ENCODE results near the gene UBD. TPM values are rescaled to one million over a fixed set of nuclear protein-coding genes. Genes with fewer than 3 reads are reported as not detected.
A peak's percentile ranks its signal among the peaks of the same experiment; 100 is the strongest.

Gene UBD
- polyA plus RNA-seq, 5 donors: 0.68 to 2.8 (median 1.6) TPM

- peak in 1 of 2 donors; percentile 34 for DNase-seq
Observed at GRCh38 chr6:29561606-29562181, 2.2 kb upstream of the UBD start.

DNA sequence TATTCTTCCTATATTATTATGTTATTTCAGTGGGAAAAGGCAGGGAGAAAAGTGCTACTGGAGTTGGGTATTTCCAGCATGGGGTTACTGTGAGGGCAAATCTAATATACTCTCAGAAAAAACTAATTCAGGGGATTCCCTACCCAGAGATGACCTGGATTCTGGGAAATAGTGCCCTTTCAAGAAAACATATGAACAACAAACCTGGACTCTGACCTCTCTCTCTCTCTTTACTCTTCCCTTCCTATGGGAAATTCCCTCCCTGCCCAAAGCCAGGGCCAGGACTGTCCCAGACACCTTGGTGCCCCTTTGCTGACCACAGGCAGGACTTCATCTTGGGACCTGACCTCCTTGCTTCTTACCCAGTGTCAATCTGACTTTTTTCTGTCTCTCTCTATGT, 1.6 kb upstream of the UBD start:
- no peak for DNase-seq

- DNase-seq: no peak
Observed at GRCh38 chr6:29558439-29559079, 973 bp downstream of the UBD start.

DNA sequence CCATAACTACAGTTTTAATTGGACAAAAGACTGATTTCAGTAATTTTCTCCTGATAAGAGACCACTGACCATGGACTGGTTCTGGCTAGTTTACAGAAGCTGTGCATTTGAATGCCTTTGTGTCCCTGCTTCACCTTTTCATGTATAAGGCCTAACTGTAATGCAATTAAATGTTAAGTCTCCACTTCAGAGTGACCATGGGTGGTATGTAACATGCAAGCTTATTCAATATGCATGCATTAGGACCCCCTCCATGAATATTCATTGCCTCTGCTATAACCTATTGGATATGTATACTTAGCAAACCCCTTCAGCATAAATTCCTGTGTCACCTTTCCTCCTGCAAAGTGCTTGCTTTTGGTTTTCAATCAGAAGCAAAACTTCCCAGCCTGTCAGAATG, 2.2 kb downstream of the UBD start:
- no peak for DNase-seq

DNA sequence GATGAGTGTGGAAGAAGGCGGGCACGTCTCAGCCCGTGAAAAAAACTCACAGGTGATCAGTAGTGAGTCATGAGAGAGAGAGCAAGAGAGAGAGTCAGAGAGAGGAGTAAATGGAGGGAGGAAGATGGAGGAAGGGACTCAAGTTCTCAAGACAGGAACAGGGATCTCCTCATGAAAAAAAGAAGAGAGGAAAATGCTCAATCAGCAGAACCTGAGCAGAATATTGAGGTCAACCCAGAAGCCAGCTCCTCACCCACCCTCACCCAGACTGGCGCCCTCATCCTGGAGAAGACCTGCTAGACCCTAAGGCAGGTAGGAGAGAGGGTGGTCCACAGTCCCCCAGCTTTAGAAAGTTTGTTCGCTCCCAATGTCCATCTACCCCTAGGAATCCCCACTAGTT, 4.8 kb downstream of the UBD start:
- no peak for DNase-seq

DNA sequence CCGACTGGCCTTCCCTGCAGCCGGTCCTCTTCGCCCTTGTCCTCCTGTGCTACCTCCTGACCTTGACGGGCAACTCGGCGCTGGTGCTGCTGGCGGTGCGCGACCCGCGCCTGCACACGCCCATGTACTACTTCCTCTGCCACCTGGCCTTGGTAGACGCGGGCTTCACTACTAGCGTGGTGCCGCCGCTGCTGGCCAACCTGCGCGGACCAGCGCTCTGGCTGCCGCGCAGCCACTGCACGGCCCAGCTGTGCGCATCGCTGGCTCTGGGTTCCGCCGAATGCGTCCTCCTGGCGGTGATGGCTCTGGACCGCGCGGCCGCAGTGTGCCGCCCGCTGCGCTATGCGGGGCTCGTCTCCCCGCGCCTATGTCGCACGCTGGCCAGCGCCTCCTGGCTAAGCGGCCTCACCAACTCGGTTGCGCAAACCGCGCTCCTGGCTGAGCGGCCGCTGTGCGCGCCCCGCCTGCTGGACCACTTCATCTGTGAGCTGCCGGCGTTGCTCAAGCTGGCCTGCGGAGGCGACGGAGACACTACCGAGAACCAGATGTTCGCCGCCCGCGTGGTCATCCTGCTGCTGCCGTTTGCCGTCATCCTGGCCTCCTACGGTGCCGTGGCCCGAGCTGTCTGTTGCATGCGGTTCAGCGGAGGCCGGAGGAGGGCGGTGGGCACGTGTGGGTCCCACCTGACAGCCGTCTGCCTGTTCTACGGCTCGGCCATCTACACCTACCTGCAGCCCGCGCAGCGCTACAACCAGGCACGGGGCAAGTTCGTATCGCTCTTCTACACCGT, 6.1 kb downstream of the UBD start:
- peak; percentile 82 to 84 for DNase-seq

DNA sequence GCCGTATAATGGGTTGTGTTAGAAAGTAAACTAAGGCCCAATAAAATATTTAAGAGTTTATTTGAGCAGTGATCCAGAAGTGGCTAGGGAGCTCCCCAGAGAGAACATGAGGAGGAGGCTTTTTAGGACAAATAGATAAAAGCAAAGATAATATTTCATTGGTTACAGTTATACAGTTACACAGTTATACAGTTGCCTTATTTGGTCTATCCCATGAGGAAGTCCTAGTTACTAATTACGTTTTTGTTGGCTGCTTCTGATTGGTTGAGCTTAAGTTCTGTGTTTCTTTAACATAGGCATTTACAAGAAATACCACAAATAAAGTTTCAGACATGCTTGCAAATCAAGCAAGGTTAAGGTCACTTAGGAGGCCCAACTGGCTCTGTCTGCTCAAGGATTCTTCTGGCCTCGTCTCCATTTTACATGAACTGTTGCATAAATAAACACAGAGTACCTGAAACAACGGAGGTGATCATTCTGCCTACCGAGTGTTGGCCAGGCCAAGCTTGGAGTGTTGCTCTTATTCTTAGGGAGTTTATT, 7.0 kb downstream of the UBD start:
- peak; percentile 58 to 71 for DNase-seq

GRCh38 chr6:29547573-29547972, 12.0 kb downstream of the UBD start:
- DNase-seq: no peak

- no peak for DNase-seq
Observed at GRCh38 chr6:29537714-29538403, 21.7 kb downstream of the UBD start.

DNA sequence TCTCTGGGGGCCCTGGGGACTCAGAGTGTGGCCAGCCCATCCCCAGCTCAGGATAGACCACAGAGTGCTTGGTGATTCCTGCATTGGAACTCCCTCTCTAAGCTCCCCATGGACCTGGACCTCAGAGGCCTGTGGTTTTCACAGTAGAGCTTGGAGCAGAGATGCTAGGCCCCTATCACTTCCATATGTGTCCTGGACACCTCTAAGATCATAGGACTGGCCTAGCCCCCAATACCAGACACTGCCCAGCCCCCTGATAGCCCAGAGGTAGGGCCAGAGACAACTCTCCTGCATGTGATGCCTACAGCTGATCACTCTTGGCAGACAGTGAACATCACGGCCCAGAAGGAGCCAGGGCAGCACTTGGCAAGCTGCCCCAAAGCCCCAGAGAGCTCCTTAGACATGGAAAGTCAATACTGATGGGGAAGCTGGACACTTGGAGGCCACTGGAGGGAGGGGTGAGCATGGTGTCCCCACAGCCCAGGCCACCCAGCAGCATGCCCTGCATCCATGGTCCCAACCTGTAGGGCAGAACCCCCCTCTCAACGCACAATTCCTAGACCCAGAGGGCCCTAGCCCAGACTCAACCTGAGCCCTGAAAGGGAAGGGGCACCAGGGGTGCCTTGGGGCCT, 27.1 kb downstream of the UBD start:
- DNase-seq: no peak

GRCh38 chr6:29531668-29532067, 27.9 kb downstream of the UBD start:
- no peak for DNase-seq

GRCh38 chr6:29530671-29531310, 28.7 kb downstream of the UBD start:
- no peak for DNase-seq

DNA sequence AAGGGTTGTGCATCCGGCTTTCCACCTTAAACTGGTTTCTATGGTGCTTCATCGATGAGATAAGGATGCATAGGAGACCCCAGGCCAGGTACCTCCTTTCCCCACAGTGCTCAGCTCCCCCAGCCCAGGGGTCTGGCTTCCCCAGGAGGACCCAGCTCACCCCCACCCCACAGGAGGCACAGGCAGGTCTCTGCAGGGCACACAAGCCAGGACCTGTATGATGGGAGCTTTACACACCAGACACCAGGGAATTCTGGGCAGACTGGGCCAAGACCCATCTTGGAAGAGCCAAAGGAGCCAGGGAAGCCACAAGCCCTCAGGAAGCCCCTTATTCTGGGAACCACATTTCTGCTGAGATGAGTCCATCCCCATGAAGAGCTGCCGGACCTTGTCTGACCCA, 29.6 kb downstream of the UBD start:
- no peak for DNase-seq

DNA sequence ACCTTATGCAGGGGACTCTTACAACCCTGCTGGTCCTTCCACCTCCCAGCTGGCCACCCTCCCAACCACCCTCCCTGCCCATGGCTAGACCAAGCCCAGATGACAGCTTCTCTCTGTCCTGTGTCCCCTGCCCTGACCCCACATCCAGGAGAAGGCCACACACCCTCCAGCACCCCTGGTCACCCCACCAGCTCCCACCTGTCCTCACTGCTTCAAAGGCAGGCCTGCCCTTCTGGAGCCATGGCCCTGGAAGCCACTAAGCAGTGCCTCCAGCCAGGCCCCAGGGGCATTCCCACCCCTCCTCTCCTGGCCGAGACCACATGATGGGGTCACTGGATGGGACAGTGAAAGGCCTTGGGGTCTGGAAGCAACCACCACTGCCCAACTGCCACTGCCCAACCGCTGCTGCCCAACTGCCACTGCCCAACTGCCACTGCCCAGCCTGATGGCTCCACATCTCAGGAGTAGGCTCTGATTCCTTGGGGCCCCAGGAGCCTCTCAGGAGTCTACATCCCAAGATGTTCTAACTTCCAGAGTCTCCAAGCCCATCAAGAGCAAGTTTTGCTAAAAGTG, 30.5 kb downstream of the UBD start:
- DNase-seq: no peak

- DNase-seq: no peak
Observed at GRCh38 chr6:29528300-29528931, 31.1 kb downstream of the UBD start.

GRCh38 chr6:29527564-29527963, 32.0 kb downstream of the UBD start:
- DNase-seq: no peak

GRCh38 chr6:29527126-29527525, 32.4 kb downstream of the UBD start:
- no peak for DNase-seq

DNA sequence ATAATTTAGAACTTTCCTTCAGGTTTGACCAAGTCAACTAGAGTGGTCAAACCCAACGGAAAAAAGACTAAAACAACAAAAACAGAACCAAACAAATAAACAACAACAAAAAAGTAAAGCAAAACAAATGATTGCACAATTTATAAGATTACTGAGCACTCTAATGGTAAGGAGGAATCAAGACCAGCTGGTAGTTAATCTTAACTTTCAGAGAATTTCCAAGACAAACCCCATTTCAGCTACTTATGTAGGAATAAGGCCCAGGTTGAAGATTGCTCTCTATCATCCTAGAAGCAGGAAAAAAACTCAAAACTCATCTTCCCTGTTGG, 34.3 kb downstream of the UBD start:
- DNase-seq: no peak

DNA sequence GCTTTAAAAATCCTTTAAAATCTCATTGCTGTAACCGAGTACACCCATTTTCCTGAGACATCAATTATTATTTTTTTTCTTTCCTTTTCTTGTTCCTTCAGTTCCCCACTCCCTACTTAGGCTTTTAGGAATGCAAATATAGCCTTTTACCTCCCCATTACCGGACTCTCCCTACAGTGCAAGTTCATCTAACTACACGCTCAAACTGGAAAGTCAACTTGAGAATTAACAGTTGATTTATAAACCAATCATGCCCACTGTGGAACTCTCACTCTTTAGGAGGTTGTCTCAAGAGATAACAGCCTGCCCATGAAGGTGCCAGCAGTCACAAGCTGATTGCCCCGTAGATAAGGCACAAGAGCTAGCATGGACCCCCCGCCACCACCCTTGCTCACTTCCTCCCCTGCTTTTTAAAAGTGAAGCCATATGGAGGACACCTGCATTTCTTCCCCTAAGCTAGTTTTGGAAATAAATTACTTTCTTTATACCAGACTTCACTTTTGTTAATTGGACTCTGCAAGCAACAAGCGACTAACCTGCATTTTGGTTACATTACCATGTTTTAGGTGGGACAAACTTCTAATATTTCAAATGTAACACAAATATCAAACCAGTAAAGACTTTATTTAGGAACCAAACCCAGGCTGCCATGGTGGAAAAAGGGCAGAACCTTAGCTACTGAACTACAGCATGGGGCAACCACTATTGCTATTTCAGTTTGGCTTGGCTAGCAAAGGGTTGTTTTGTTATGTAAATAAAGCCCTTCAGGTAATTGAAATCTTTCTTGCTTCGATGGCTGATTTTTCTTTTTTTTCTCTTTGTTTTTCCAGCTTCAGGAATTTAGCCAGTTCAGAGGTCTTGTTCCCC, 34.9 kb downstream of the UBD start:
- DNase-seq: no peak

GRCh38 chr6:29524044-29524443, 35.5 kb downstream of the UBD start:
- no peak for DNase-seq

Measured in right lung (tissue), 5 donors.